ENCODE results near the gene TAF4B. TPM values are rescaled to one million over a fixed set of nuclear protein-coding genes. Genes with fewer than 3 reads are reported as not detected.

Gene TAF4B
- total and polyA plus RNA-seq, 2 of the 8 experiments (the other 6 are each of a cell fraction or from before 2014, with no cell fraction given): 9.3 to 19.8 TPM

- H4K20me1 ChIP-seq (replicated peaks in 1 of 2; ENCODE audit: control insufficient read depth in 1 of 2, insufficient read depth in 2 of 2, low read length in 2 of 2): no peaks in the 10 kb centered on the region
- no peaks in the 10 kb centered on the region for H3K79me2 ChIP-seq (ENCODE audit: control insufficient read depth in 1 of 2, insufficient read depth in 2 of 2, low read length in 2 of 2)
- no peak overlapping the region for H4K91ac ChIP-seq (replicated peaks; ENCODE audit: insufficient read length, low read length)
- no peak for FAIRE-seq
- DNase-seq (ENCODE audit: low read depth in 1 of 2, low spot score in 2 of 2): no peak
- no peaks in the 10 kb centered on the region for H3K4me1 ChIP-seq (replicated peaks in 1 of 4; ENCODE audit: control insufficient read depth in 3 of 4, insufficient read depth in 4 of 4, low read length in 3 of 4)
- H3K9ac ChIP-seq (replicated peaks in 1 of 4; ENCODE audit: extremely low read depth in 1 of 4, low read depth in 3 of 4, low read length in 3 of 4): no peak overlapping the region
- no peak overlapping the region for H3K18ac ChIP-seq (ENCODE audit: extremely low read depth, low read length)
- 93% methylated on average over 1 of the region's 1 CpG; no CpG with 5 or more reads in 1 of the 2 experiments for WGBS, 2 experiments (ENCODE audit: extremely low coverage in 1 of 2, insufficient coverage in 1 of 2, insufficient read length in 1 of 2, insufficient replicate concordance in 2 of 2, low coverage in 1 of 2, low lambda C conversion rate in 2 of 2, missing lambda C conversion rate in 1 of 2)
- H2BK120ac ChIP-seq (replicated peaks; ENCODE audit: low read depth, low read length): no peak overlapping the region
- TF ChIP-seq CHD2 (IDR thresholded peaks at IDR 0.05; ENCODE audit: low read length): no peak
- no peak for TF ChIP-seq RBBP5 (IDR thresholded peaks at IDR 0.05; ENCODE audit: borderline replicate concordance, low read depth, low read length)
- TF ChIP-seq KDM4A (IDR thresholded peaks at IDR 0.05; ENCODE audit: low read depth, low read length, severe bottlenecking): no peak
- TF ChIP-seq SIRT6 (IDR thresholded peaks at IDR 0.05; ENCODE audit: low read length): no peak
- no peak for TF ChIP-seq EGR1 (IDR thresholded peaks at IDR 0.05; ENCODE audit: borderline replicate concordance, low read depth, low read length)
- no peak for TF ChIP-seq HDAC2 (IDR thresholded peaks at IDR 0.05; ENCODE audit: borderline replicate concordance in 1 of 2, low read depth in 2 of 2, low read length in 2 of 2)
- no peak for TF ChIP-seq JUND (IDR thresholded peaks at IDR 0.05; ENCODE audit: low read length)
- TF ChIP-seq GTF2F1 (IDR thresholded peaks at IDR 0.05; ENCODE audit: borderline replicate concordance, low read depth, low read length): no peak
- POLR2A ChIA-PET (ENCODE audit: partially characterized antibody): no interaction called here
- peaks cover 0 to 4% (median 0%) of the 10 kb centered on the region in 4 experiments; a peak in 2 of 8 replicates for H3K36me3 ChIP-seq (ENCODE audit: control insufficient read depth in 2 of 4, insufficient read depth in 4 of 4, low read length in 3 of 4)
- no peak overlapping the region for H2BK15ac ChIP-seq (ENCODE audit: low read length)
- H3K27me3 ChIP-seq (replicated peaks in 1 of 4; ENCODE audit: control insufficient read depth in 3 of 4, extremely low read depth in 1 of 4, insufficient read depth in 3 of 4, low read length in 3 of 4): no peaks in the 10 kb centered on the region
- CTCF ChIA-PET (ENCODE audit: partially characterized antibody): no interaction called here
- H2AFZ ChIP-seq (ENCODE audit: low read length): no peak overlapping the region
- no peak overlapping the region for H3K23ac ChIP-seq (ENCODE audit: insufficient read length)
- no peak overlapping the region for H2AK5ac ChIP-seq (ENCODE audit: low read depth, low read length)
- no peak overlapping the region for H3K27ac ChIP-seq (ENCODE audit: low read depth, low read length)
- H3K79me1 ChIP-seq (ENCODE audit: low read depth, low read length): no peaks in the 10 kb centered on the region
- H2BK20ac ChIP-seq (ENCODE audit: low read length): no peak overlapping the region
- H3K23me2 ChIP-seq (ENCODE audit: low read depth, low read length): no peaks in the 10 kb centered on the region
- no peak overlapping the region for H2BK12ac ChIP-seq (ENCODE audit: low read depth, low read length)
- H3K14ac ChIP-seq (ENCODE audit: insufficient read length): no peak overlapping the region
- H4K8ac ChIP-seq (ENCODE audit: extremely low read depth, insufficient read depth, low read length): no peak overlapping the region
- no peak overlapping the region for H3K4me2 ChIP-seq (ENCODE audit: insufficient read depth in 1 of 2, low read depth in 2 of 2, low read length in 2 of 2)
- H3K4me3 ChIP-seq (ENCODE audit: extremely low read depth in 1 of 4, insufficient read depth in 2 of 4, low read depth in 3 of 4, low read length in 4 of 4): no peak overlapping the region
- no peak overlapping the region for H3K4ac ChIP-seq (replicated peaks; ENCODE audit: insufficient read length, low read depth, low read length)
- H3K9me3 ChIP-seq (ENCODE audit: insufficient read depth in 2 of 2, low read depth in 1 of 2, low read length in 1 of 2): no peaks in the 10 kb centered on the region
- H3K56ac ChIP-seq (replicated peaks; ENCODE audit: insufficient read length, low read depth, low read length): no peak overlapping the region
- no peak overlapping the region for H4K5ac ChIP-seq (ENCODE audit: insufficient read length, low read depth, low read length)
- H2BK5ac ChIP-seq (ENCODE audit: low read depth, low read length): no peak overlapping the region
These were observed 131.7 kb downstream of the TAF4B start for GRCh38 chr18:26357960-26358359.
